Thoracic aorta (tissue), 2 donors: ENCODE measurements around the gene RAB9B. TPM values are rescaled to one million over a fixed set of nuclear protein-coding genes. Genes with fewer than 3 reads are reported as not detected.
A peak's percentile ranks its signal among the peaks of the same experiment; 100 is the strongest.

Experiments used
- ATAC-seq: fragments of 150-250 bp; one replicate; pipeline ENCODE4 v1.8.0; 2017; ENCODE audit warnings: low read depth; ENCODE audit not compliant: insufficient number of reproducible peaks, low FRiP score
- DNase-seq: peaks from one replicate; pipeline ENCODE4 v3.0.0-alpha.2; 2020; ENCODE audit warnings: low spot score
- H3K27ac ChIP-seq, 2 donors: fragments of 200-600 bp; sonication (generic); 1 replicate in 1 of 2; 2 replicates in 1 of 2; pipeline ENCODE4 v1.5.1; 2016; ENCODE audit warnings: mild to moderate bottlenecking in 2 of 2, moderate library complexity in 2 of 2
- H3K27me3 ChIP-seq: fragments of 200-600 bp; sonication (generic); replicated peaks from 2 replicates; pipeline ENCODE4 v1.6.0; 2016; ENCODE audit warnings: mild to moderate bottlenecking; ENCODE audit not compliant: insufficient read depth
- H3K36me3 ChIP-seq: fragments of 200-600 bp; sonication (generic); one replicate; pipeline ENCODE4 v1.5.1; 2016
- H3K4me1 ChIP-seq, 2 donors: fragments of 200-600 bp; sonication (generic); 1 replicate in 1 of 2; 2 replicates in 1 of 2; pipeline versions ENCODE4 v1.5.1 to v1.6.0; 2016; ENCODE audit warnings: low read depth in 2 of 2, mild to moderate bottlenecking in 1 of 2; ENCODE audit not compliant: control insufficient read depth in 1 of 2
- H3K4me3 ChIP-seq: fragments of 200-600 bp; sonication (generic); 2 replicates; pipeline ENCODE4 v1.5.1; 2016; ENCODE audit warnings: mild to moderate bottlenecking
- H3K9me3 ChIP-seq: fragments of 200-600 bp; sonication (generic); 2 replicates; pipeline ENCODE4 v1.5.1; 2016
- CTCF ChIP-seq: fragments of 200-600 bp; sonication (generic); IDR thresholded peaks from one replicate; pipeline ENCODE4 v1.5.1; 2019; ENCODE audit warnings: antibody characterized with exemption
- total RNA-seq, 2 donors: library from RNA; depleted of rRNA; stranded (reverse); fragments of >200 nt; gene quantifications; one replicate each; pipeline versions ENCODE4 v1.1.0 to v1.2.3, GENCODE V29; 2016

The RAB9B gene
- total RNA-seq, result 1 to 10 TPM; 6.8 to 7.7 TPM

- Histone ChIP-seq H3K9me3 (no peaks in the 10 kb centered on the region), H3K27me3 (no peaks in the 10 kb centered on the region), H3K36me3 (no peaks in the 10 kb centered on the region), H3K4me3 (peak within 1 kb of the TSS; percentile 80), H3K4me1 (peaks cover 0 to 10% of the 10 kb centered on the region in 2 donors), H3K27ac (peak within 1 kb of the TSS; percentile 77 to 79)
- DNase-seq, result peak; percentile 4
- no peak for TF ChIP-seq CTCF
- ATAC-seq, result peak; percentile 55
Measured at GRCh38 chrX:103831803-103832544, at the start of gene RAB9B. RAB9B (minus strand) TSS chrX:103832257; CDS start chrX:103825784, 6,473 bp downstream.

GRCh38 chrX:103879339-103879738 is 47.3 kb upstream of the RAB9B start:
- H3K4me1 ChIP-seq, result peaks cover 0 to 4% of the 10 kb centered on the region in 2 donors
- DNase-seq (no peak), ATAC-seq (no peak)
- no peak overlapping the region for H3K27ac ChIP-seq
- TF ChIP-seq CTCF, result no peak
- H3K27me3 ChIP-seq, result no peaks in the 10 kb centered on the region
- no peak overlapping the region for H3K4me3 ChIP-seq
- H3K36me3 ChIP-seq, result no peaks in the 10 kb centered on the region
- no peaks in the 10 kb centered on the region for H3K9me3 ChIP-seq

- no peak for TF ChIP-seq CTCF
- Histone ChIP-seq H3K27me3 (no peaks in the 10 kb centered on the region), H3K4me3 (no peak overlapping the region), H3K27ac (no peak overlapping the region), H3K9me3 (no peaks in the 10 kb centered on the region), H3K4me1 (peaks cover 0 to 4% of the 10 kb centered on the region in 2 donors), H3K36me3 (no peaks in the 10 kb centered on the region)
- ATAC-seq (no peak), DNase-seq (no peak)
Measured at GRCh38 chrX:103878466-103879122, 46.5 kb upstream of the RAB9B start.

- no peaks in the 10 kb centered on the region for H3K36me3 ChIP-seq
- DNase-seq (no peak), ATAC-seq (no peak)
- no peaks in the 10 kb centered on the region for H3K9me3 ChIP-seq
- H3K4me1 ChIP-seq, result peaks cover 0 to 4% of the 10 kb centered on the region in 2 donors
- no peak for TF ChIP-seq CTCF
- H3K27ac ChIP-seq, result no peak overlapping the region
- no peak overlapping the region for H3K4me3 ChIP-seq
- H3K27me3 ChIP-seq, result no peaks in the 10 kb centered on the region
Measured at GRCh38 chrX:103877571-103877970, 45.5 kb upstream of the RAB9B start.

GRCh38 chrX:103864886-103865534 is 33.0 kb upstream of the RAB9B start:
- no peak for ATAC-seq

More at GRCh38 chrX:103864886-103865534, 33.0 kb upstream of the RAB9B start:
- Histone ChIP-seq H3K9me3 (no peaks in the 10 kb centered on the region), H3K4me1 (no peaks in the 10 kb centered on the region), H3K27me3 (no peaks in the 10 kb centered on the region), H3K36me3 (no peaks in the 10 kb centered on the region), H3K4me3 (no peak overlapping the region), H3K27ac (peak overlapping the region in 1 of 2 donors; percentile 55)
- no peak for TF ChIP-seq CTCF
- no peak for DNase-seq
